ENCODE measurements around the gene CCT2.

The CCT2 gene

DNA sequence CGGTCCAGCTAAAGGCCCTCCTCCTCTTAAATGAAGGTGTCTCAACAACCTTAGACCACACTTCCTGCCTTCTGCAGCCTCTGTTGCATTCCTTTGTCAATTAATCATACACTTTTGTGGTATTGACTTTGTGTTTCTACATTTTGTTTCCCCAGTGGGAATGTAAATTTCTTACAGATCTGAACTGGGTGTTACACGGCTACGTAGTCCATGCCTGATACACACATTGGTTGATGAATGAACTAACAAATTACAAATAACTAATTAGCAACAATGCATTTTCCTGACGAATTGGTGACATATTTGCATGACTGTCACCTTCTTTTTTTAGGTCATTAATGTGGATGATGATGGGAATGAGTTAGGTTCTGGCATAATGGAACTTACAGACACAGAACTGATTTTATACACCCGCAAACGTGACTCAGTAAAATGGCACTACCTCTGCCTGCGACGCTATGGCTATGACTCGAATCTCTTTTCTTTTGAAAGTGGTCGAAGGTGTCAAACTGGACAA lies 15.2 kb upstream of the CCT2 start:
- TF ChIP-seq CTCF (IDR thresholded peaks at IDR 0.05; ENCODE audit: insufficient read depth, missing control alignments) = no peak
- no peak for DNase-seq (ENCODE audit: insufficient read length, low spot score)
- FAIRE-seq = no peak

DNA sequence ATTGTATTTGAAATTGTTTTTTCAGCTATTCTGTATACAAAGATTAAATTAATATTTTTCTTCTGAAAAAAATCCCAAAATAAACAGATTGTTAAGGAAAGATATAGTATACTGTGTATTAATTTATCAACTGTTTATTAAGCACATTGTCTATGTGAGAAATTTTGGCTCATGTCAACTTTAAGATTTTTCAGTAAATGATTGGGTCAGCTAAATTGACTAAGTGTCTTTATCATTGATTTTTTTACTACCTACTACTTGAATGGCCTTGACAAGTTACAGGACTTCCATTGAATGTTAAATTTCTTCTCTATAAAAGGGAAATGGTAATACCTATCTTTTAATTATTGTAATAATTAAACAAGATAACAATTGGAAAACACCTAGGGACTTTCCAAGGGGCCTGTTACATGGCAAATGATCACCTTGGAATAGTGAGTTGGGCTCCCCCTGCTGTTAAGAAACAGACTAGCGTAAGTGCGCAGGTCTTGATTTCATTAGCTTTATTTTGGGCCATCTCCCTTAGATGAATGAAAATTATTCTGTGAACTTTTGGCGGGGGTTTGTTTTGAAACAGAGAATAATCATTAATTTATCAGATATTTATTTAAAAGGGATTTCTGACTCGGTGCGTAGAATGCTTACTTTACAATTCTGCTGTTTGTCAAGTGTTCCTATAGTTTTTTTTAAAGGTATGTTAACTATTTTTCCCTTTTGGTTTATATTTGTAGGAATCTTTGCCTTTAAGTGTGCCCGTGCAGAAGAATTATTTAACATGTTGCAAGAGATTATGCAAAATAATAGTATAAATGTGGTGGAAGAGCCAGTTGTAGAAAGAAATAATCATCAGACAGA lies 14.5 kb upstream of the CCT2 start:
- FAIRE-seq = no peak
- peak; percentile 87 for TF ChIP-seq CTCF (IDR thresholded peaks at IDR 0.05; ENCODE audit: insufficient read depth, missing control alignments)
- no peak for DNase-seq (ENCODE audit: insufficient read length, low spot score)

DNA sequence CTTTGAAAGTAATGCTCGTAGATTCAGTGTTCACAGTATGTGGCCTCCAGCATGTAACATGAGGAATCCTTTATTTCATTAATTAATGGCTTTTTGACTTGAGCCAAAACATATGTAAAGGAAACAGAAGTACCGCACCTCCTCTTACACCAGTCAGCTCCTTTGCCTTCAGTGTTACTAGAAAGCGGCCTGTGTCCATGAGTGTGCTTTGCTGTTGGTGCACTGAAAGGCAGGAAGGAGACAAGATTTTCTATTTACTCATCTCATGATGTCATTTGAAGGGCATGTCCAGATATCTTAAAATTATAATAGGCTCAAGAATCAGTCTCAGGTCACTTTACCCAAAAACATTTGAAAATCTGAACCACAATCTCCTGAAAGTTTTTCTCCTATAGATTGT lies 9.9 kb upstream of the CCT2 start:
- no peak for TF ChIP-seq CTCF (IDR thresholded peaks at IDR 0.05; ENCODE audit: insufficient read depth, missing control alignments)
- no peak for FAIRE-seq
- DNase-seq (ENCODE audit: insufficient read length, low spot score) = no peak

- no peak for TF ChIP-seq CTCF (IDR thresholded peaks at IDR 0.05; ENCODE audit: insufficient read depth, missing control alignments)
- FAIRE-seq (no peak), DNase-seq (ENCODE audit: insufficient read length, low spot score) (no peak)
Measured at GRCh38 chr12:69578283-69578682, 7.0 kb upstream of the CCT2 start.

- DNase-seq (ENCODE audit: insufficient read length, low spot score) (no peak), FAIRE-seq (no peak)
- TF ChIP-seq CTCF (IDR thresholded peaks at IDR 0.05; ENCODE audit: insufficient read depth, missing control alignments) = no peak
Measured at GRCh38 chr12:69579029-69579428, 6.2 kb upstream of the CCT2 start.

DNA sequence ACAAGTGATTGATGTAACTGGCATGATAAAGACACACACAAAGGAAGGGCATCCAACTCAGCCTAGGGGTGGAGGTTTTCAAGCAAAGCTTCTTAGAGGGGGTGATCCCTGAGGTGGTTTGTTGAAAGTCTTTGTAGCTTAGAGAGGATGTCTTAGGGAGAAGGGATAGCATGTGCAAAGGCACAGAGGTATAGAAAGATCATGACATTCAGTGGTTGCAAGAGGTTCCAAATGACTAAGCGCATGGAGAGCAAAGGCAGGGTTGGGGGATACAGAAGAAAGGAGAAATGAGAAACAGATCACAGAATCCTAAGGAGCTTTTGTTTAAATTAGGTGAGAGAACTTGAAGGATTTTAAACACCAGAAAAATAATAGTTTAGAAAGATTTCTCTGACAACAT lies 5.2 kb upstream of the CCT2 start:
- no peak for TF ChIP-seq CTCF (IDR thresholded peaks at IDR 0.05; ENCODE audit: insufficient read depth, missing control alignments)
- DNase-seq (ENCODE audit: insufficient read length, low spot score) (no peak), FAIRE-seq (no peak)

DNA sequence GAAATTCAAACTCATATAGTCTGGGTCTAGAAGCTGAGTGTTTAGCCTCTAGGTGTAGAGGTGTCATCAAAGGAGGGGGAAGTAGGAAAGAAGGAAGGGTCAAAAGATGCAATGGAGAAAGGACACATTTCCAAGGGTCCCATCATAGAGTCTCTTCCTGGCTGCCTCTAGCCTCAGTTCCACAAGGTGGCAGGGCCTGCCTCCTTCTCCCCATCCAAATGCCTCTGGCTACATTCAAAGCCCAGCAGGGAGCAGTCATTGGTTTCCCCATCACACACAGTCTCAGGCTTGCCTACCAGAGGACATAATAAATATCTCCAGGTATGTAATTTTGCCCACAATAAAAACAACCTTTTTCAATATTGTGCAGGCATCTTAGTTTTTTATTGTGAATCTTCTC lies 2.1 kb upstream of the CCT2 start:
- TF ChIP-seq CTCF (IDR thresholded peaks at IDR 0.05; ENCODE audit: insufficient read depth, missing control alignments) = no peak
- DNase-seq (ENCODE audit: insufficient read length, low spot score) (no peak), FAIRE-seq (no peak)

Data from D721Med (cell line).